ENCODE data around the gene CLDN9.

- TF ChIP-seq EZH2 (IDR thresholded peaks at IDR 0.05; ENCODE audit: insufficient read depth, poor library complexity, severe bottlenecking) (no peak), EZH2phosphoT487 (IDR thresholded peaks at IDR 0.05; ENCODE audit: insufficient read depth, low read depth) (0 out of 2 replicates have a peak, but pooled peaks have one; percentile 30)
These were observed 24.1 kb downstream of the CLDN9 start, which contains the start of gene BICDL2 for GRCh38 chr16:3036726-3037315.

All from GM23248 (cell line).